ENCODE results near the gene SLC25A22. TPM values are rescaled to one million over a fixed set of nuclear protein-coding genes. Genes with fewer than 3 reads are reported as not detected.

Gene SLC25A22
- total and polyA plus RNA-seq, 10 of the 15 experiments (the other 5 are each of a cell fraction or from before 2014, with no cell fraction given) = 0.27 to 27.0 (median 8.2) TPM

DNA sequence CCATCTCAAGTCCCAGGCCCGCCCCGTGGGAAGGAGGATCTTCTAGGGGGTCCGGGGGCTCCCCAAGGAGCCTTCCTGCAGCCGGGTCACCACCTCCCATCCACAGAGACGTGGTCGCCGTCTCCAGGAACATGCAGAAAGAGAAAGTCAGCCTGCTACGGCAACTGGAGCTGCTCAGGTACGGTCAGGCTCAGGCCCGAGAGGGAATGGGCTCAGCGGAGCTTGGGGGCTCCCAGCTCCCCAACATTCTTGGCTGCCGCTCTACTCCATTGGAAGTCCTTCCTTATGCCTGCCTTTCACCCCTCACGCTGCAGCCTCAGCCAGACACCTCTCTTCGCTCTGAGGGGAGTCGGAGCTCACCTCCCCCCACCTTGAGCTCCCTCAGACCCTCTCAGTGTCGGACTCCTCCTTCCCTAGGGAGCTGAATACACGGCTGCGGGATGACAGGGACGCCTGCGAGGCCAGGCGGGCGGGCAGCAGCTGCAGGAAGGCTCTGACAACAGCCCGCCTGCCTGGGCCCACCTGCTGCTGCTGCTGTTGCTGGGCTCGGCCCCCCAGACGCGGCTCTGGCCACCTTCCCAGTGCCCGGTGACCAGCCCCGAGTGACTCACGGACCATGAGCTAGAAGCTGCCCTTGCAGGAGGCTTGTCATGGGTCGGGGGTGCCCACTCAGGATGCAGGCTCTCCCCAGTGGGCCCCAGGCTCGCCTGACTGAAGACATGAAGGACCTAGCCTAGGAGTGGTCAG is 33.2 kb upstream of the SLC25A22 start:
- CTCF ChIA-PET = interaction anchor here (1.1 kb wide), 1 partner anchor 17 kb away, joined by 3 read pairs; no protein-coding TSS in a partner anchor
- intact Hi-C loops (cut with micrococcal nuclease; ENCODE audit: unreplicated experiment) = no loop called here
- H3K9ac ChIP-seq (ENCODE audit: control insufficient read depth, insufficient read depth, low read length) = no peak overlapping the region
- no peak overlapping the region; the same call in 1 of the 2 replicates for H3K4me2 ChIP-seq (ENCODE audit: control insufficient read depth, insufficient read depth)
- 58% methylated on average over 26 of the region's 31 CpGs for WGBS (ENCODE audit: insufficient coverage, insufficient replicate concordance, low lambda C conversion rate, missing lambda C conversion rate)
- ATAC-seq = no peak
- H2AFZ ChIP-seq (ENCODE audit: control insufficient read depth, low read depth, low read length) = no peak overlapping the region
- SMC1A ChIA-PET (ENCODE audit: uncharacterized antibody, unreplicated experiment) = no interaction called here
- RAD21 ChIA-PET (ENCODE audit: unreplicated experiment) = interaction anchor here (0.6 to 1.3 kb wide), 3 partner anchors 12 to 98 kb away, joined by 3 read pairs; partner anchors contain the start of gene RPLP2
- DNase-seq (ENCODE audit: low read depth, low spot score) = no peak
- no peak overlapping the region for H3K27ac ChIP-seq (ENCODE audit: control insufficient read depth, insufficient read depth)
- no peak overlapping the region; the same call in 1 of the 2 replicates for H3K4me3 ChIP-seq
- FAIRE-seq = no peak
- in situ Hi-C loops (cut with MboI) = no loop called here
- no TSS peak for BruUV-seq (replicated peaks)
- no peaks in the 10 kb centered on the region for H3K79me2 ChIP-seq (ENCODE audit: control insufficient read depth, insufficient read depth, low read length)
- H3K36me3 ChIP-seq (ENCODE audit: control insufficient read depth in 2 of 2, insufficient read depth in 2 of 2, low read length in 1 of 2) = no peaks in the 10 kb centered on the region; a peak in 1 of 4 replicates
- no peak for TF ChIP-seq SRF (IDR thresholded peaks at IDR 0.05; ENCODE audit: low read depth in 2 of 2, low read length in 2 of 2)
- TF ChIP-seq SMAD1 (IDR thresholded peaks at IDR 0.05; ENCODE audit: low read depth, partially characterized antibody) = no peak
- TF ChIP-seq CBX3 (IDR thresholded peaks at IDR 0.05; ENCODE audit: borderline replicate concordance, low read depth) = no peak
- TF ChIP-seq, protein P1, sequence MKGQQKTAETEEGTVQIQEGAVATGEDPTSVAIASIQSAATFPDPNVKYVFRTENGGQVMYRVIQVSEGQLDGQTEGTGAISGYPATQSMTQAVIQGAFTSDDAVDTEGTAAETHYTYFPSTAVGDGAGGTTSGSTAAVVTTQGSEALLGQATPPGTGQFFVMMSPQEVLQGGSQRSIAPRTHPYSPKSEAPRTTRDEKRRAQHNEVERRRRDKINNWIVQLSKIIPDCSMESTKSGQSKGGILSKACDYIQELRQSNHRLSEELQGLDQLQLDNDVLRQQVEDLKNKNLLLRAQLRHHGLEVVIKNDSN (IDR thresholded peaks at IDR 0.05; ENCODE audit: borderline replicate concordance, extremely low read length, insufficient read depth, low read depth, low read length) = no peak
- TF ChIP-seq ETV6 (conservative IDR thresholded peaks at IDR 0.05 in 1 of 2, IDR thresholded peaks at IDR 0.05 in 1 of 2; ENCODE audit: borderline replicate concordance in 1 of 2, low read depth in 1 of 2) = no peak
- TF ChIP-seq DPF2 (IDR thresholded peaks at IDR 0.05) = no peak
- TF ChIP-seq, protein P2, sequence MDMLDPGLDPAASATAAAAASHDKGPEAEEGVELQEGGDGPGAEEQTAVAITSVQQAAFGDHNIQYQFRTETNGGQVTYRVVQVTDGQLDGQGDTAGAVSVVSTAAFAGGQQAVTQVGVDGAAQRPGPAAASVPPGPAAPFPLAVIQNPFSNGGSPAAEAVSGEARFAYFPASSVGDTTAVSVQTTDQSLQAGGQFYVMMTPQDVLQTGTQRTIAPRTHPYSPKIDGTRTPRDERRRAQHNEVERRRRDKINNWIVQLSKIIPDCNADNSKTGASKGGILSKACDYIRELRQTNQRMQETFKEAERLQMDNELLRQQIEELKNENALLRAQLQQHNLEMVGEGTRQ (IDR thresholded peaks at IDR 0.05; ENCODE audit: borderline replicate concordance, low read depth, low read length) = no peak
- TF ChIP-seq, protein P3, sequence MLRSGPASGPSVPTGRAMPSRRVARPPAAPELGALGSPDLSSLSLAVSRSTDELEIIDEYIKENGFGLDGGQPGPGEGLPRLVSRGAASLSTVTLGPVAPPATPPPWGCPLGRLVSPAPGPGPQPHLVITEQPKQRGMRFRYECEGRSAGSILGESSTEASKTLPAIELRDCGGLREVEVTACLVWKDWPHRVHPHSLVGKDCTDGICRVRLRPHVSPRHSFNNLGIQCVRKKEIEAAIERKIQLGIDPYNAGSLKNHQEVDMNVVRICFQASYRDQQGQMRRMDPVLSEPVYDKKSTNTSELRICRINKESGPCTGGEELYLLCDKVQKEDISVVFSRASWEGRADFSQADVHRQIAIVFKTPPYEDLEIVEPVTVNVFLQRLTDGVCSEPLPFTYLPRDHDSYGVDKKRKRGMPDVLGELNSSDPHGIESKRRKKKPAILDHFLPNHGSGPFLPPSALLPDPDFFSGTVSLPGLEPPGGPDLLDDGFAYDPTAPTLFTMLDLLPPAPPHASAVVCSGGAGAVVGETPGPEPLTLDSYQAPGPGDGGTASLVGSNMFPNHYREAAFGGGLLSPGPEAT (IDR thresholded peaks at IDR 0.05; ENCODE audit: low read depth) = no peak
- TF ChIP-seq MXI1 (IDR thresholded peaks at IDR 0.05; ENCODE audit: low read depth, low read length) = no peak
- no peak for TF ChIP-seq EGR1 (IDR thresholded peaks at IDR 0.05; ENCODE audit: borderline replicate concordance in 1 of 2, low read depth in 2 of 2, low read length in 2 of 2)
- TF ChIP-seq RAD51 (IDR thresholded peaks at IDR 0.05) = no peak
- TF ChIP-seq, protein P4, sequence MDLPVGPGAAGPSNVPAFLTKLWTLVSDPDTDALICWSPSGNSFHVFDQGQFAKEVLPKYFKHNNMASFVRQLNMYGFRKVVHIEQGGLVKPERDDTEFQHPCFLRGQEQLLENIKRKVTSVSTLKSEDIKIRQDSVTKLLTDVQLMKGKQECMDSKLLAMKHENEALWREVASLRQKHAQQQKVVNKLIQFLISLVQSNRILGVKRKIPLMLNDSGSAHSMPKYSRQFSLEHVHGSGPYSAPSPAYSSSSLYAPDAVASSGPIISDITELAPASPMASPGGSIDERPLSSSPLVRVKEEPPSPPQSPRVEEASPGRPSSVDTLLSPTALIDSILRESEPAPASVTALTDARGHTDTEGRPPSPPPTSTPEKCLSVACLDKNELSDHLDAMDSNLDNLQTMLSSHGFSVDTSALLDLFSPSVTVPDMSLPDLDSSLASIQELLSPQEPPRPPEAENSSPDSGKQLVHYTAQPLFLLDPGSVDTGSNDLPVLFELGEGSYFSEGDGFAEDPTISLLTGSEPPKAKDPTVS (IDR thresholded peaks at IDR 0.05; ENCODE audit: low read depth, low read length) = no peak
- no peak for TF ChIP-seq POLR2AphosphoS5 (IDR thresholded peaks at IDR 0.05; ENCODE audit: low read length)
- TF ChIP-seq, protein P5, sequence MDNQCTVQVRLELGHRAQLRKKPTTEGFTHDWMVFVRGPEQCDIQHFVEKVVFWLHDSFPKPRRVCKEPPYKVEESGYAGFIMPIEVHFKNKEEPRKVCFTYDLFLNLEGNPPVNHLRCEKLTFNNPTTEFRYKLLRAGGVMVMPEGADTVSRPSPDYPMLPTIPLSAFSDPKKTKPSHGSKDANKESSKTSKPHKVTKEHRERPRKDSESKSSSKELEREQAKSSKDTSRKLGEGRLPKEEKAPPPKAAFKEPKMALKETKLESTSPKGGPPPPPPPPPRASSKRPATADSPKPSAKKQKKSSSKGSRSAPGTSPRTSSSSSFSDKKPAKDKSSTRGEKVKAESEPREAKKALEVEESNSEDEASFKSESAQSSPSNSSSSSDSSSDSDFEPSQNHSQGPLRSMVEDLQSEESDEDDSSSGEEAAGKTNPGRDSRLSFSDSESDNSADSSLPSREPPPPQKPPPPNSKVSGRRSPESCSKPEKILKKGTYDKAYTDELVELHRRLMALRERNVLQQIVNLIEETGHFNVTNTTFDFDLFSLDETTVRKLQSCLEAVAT (IDR thresholded peaks at IDR 0.05) = no peak
- H3K9me3 ChIP-seq (replicated peaks; ENCODE audit: control insufficient read depth, insufficient read depth, low read length) = no peaks in the 10 kb centered on the region
- H3K27me3 ChIP-seq (replicated peaks in 1 of 2; ENCODE audit: control insufficient read depth in 2 of 2, insufficient read depth in 2 of 2, low read length in 1 of 2) = no peaks in the 10 kb centered on the region; a peak in 3 of 4 replicates
- POLR2A ChIA-PET = interaction anchor here (0.6 to 5.2 kb wide), 4 partner anchors 9 to 36 kb away, joined by 3 to 33 read pairs (median 13); partner anchors contain the start of genes PNPLA2, POLR2L and TSPAN4
- H4K20me1 ChIP-seq (ENCODE audit: control insufficient read depth, insufficient read depth) = no peaks in the 10 kb centered on the region
- peaks cover 42% of the 10 kb centered on the region for H3K4me1 ChIP-seq (ENCODE audit: control insufficient read depth, insufficient read depth, low read length)
